Lower leg skin (tissue), 4 donors: Measurements from ENCODE around the gene RHOU. TPM values are rescaled to one million over a fixed set of nuclear protein-coding genes. Genes with fewer than 3 reads are reported as not detected.

ENCODE experiments used
- DNase-seq, 2 donors: peaks; one replicate each; pipeline ENCODE4 v3.0.0-alpha.2; 2019; ENCODE audit warnings: low spot score in 2 of 2
- H3K4me3 ChIP-seq: fragments of 200-600 bp; sonication (generic); 2 replicates; pipeline ENCODE4 v1.5.1; 2017; ENCODE audit warnings: mild to moderate bottlenecking, low read depth; ENCODE audit not compliant: poor library complexity, severe bottlenecking
- POLR2A ChIP-seq, 2 donors: fragments of 450-650 bp; IDR thresholded peaks; one replicate each; pipeline ENCODE4 v1.6.1; 2016 to 2017; ENCODE audit warnings: antibody characterized with exemption in 2 of 2, mild to moderate bottlenecking in 1 of 2, moderate library complexity in 1 of 2
- WGBS, 2 donors: methylation state at CpG; one replicate each; pipeline ENCODE4 v1.1.5; 2018; 5-methylcytosine and 5-hydroxymethylcytosine counted together
- intact Hi-C: fragments of 100-400 bp; cut with DNase I; formaldehyde crosslinking; loops from one replicate; pipeline ENCODE4 v1.15.0; 2023; ENCODE audit warnings: low total_unique reads
- total RNA-seq, 4 donors: library from RNA; depleted of rRNA; stranded (reverse); fragments of >200 nt; gene quantifications; one replicate each; pipeline ENCODE4 v1.1.0, GENCODE V29; 2016
- TF ChIP-seq, protein P1 (sequence below), 3 donors: fragments of 450-650 bp; IDR thresholded peaks; one replicate each; pipeline ENCODE4 v1.5.1; 2016; ENCODE audit warnings: antibody characterized with exemption in 3 of 3, mild to moderate bottlenecking in 3 of 3, moderate library complexity in 2 of 3

RHOU gene
- total RNA-seq, 4 donors from 2014 or later: 3.5 to 13.9 (median 4.6) TPM

DNA sequence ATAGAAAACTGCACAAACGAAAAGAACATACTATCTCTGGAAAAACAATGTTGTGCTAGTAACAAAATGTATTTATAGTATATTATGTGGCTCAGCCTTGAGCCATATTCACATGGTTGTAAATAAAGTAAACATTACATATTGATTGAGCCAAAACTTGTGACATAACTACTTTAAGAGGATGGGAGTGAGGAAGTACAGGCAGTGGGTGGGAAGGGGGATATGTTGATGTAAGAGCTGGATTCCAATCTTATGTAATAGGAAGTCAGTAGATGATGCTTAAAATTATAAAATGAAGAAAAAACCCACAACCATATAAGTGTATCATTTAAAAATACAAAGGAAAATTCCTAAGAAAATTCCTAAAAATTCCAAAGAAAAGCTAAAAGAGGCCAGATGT lies 42.7 kb downstream of the RHOU start:
- 79 to 82% methylated on average over 1 of the region's 1 CpG for WGBS, 2 donors

DNA sequence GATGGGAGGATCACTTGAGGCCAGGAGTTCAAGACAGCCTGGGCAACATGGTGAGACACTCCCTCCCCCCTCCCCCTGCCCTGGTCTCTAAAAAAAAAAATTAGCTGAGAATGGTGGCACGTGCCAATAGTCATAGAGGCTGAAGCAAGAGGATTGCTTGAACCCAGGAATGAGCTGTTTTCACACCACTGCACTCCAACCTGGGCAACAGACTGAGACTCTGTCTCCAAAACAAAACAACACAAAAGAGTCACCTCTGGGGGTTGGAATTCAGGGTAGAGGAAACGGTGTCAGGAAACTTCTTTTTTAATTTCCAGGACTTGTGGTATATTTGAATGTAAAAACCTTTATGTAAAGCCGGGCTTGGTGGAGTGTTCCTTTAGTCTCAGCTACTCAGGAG lies 43.2 kb downstream of the RHOU start:
- WGBS, 2 donors: 86 to 89% methylated on average over 3 of the region's 3 CpGs
- no peak for DNase-seq
- TF ChIP-seq POLR2A (IDR thresholded peaks at IDR 0.05): no peak
- TF ChIP-seq, protein P1, sequence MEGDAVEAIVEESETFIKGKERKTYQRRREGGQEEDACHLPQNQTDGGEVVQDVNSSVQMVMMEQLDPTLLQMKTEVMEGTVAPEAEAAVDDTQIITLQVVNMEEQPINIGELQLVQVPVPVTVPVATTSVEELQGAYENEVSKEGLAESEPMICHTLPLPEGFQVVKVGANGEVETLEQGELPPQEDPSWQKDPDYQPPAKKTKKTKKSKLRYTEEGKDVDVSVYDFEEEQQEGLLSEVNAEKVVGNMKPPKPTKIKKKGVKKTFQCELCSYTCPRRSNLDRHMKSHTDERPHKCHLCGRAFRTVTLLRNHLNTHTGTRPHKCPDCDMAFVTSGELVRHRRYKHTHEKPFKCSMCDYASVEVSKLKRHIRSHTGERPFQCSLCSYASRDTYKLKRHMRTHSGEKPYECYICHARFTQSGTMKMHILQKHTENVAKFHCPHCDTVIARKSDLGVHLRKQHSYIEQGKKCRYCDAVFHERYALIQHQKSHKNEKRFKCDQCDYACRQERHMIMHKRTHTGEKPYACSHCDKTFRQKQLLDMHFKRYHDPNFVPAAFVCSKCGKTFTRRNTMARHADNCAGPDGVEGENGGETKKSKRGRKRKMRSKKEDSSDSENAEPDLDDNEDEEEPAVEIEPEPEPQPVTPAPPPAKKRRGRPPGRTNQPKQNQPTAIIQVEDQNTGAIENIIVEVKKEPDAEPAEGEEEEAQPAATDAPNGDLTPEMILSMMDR (IDR thresholded peaks at IDR 0.05): no peak
- no peak overlapping the region for H3K4me3 ChIP-seq
- intact Hi-C loops: no loop called here

More for the DNA sequence above, 42.7 kb downstream of the RHOU start:
- intact Hi-C loops: no loop called here
- no peak overlapping the region for H3K4me3 ChIP-seq
- no peak for DNase-seq
- TF ChIP-seq, protein P1 (IDR thresholded peaks at IDR 0.05): no peak
- TF ChIP-seq POLR2A (IDR thresholded peaks at IDR 0.05): no peak

DNA sequence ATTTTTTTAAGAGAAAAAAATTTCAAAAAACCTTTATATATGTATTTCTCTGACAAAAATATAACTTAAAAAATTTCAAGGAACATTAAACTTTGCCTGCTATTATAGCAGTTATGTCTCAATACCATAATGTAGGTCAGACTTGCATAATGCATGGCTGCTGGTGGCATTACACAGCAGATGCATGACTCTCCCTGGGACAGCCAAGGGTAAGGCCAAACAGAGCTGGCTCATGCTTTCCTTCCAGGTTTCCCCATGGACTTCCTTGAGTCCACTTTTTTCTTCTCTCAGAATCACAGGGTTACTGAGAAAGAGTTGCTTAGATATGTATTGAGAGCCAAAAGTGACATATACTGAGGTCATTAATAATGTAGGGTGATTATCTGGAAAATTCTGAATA lies 43.7 kb downstream of the RHOU start:
- H3K4me3 ChIP-seq: no peak overlapping the region
- no peak for DNase-seq
- TF ChIP-seq, protein P1 (IDR thresholded peaks at IDR 0.05): no peak
- no peak for TF ChIP-seq POLR2A (IDR thresholded peaks at IDR 0.05)
- intact Hi-C loops: no loop called here

DNA sequence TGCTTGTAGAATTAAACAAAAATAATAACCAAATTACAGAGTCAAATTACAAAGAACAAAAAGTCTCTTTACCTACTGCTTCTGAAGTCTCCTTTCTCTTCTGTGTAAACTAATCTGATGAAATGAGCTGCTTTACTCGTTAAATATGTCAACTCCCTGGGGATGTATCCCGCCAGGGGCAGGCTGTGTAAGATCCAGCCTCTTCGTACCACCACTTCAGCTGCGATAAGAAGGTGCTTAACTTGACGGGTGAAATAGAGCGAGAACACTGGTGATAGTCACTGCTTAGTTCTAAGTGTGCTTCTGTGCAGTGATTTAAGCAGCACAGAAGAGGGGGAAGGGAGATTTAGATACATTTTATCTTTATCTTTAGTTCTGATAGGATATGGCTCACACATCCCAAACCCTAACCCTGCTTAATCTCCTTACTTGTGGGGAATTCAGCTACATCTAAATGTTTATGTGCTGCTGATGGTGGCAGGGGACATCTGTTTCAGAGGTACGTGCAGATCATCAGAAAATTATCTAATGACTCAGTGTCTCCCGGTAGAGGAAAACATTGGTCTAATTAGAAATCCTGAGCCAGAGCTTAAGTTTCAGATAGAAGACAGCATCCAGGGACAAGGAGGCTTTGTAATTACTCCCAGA lies 46.0 kb downstream of the RHOU start:
- H3K4me3 ChIP-seq: no peak overlapping the region
- no peak for DNase-seq

DNA sequence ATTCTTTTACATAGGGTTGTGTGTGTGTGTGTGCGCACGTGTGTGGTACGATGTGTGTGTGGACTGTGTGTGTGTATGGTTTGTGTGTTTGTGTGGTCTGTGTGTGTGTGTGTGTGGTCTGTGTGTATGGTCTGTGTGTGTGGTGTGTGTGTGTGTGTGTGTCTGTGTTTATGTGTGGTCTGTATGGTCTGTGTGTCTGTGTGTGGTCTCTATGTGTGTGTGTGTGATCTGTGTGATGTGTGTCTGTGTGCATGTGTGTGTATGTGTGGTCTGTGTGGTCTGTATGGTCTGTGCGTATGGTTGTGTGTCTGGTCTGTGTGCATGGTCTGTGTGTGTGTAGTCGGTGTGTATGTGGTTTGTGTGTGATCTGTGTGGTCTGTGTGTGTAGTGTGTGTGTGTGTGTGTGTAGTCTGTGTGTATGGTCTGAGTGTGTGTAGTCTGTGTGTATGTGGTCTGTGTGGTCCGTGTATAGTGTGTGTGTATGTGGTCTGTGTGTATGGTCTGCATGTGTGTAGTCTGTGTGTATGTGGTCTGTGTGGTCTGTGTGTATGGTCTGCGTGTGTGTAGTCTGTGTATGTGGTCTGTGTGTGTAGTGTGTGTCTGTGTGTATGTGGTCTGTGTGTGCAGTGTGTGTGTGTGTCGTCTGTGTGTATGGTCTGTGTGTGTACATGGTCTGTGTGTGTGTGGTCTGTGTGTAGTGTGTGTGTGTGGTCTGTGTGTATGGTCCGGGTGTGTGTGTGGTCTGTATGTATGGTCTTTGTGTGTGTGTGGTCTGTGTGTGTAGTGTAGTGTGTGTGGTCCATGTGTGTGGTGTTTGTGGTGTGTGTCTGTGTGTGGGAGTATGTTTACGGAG lies 46.8 kb downstream of the RHOU start:
- intact Hi-C loops: no loop called here
- H3K4me3 ChIP-seq: no peak overlapping the region
- 64 to 66% methylated on average over 10 of the region's 10 CpGs for WGBS, 2 donors
- no peak for DNase-seq
- no peak for TF ChIP-seq POLR2A (IDR thresholded peaks at IDR 0.05)
- TF ChIP-seq, protein P1 (IDR thresholded peaks at IDR 0.05): no peak

More for the DNA sequence above, 46.0 kb downstream of the RHOU start:
- intact Hi-C loops: no loop called here
- TF ChIP-seq, protein P1 (IDR thresholded peaks at IDR 0.05): no peak
- no peak for TF ChIP-seq POLR2A (IDR thresholded peaks at IDR 0.05)
- WGBS, 2 donors: 46 to 48% methylated on average over 8 of the region's 8 CpGs
